Adipose tissue (tissue), 3 donors: ENCODE data around the gene VANGL2. TPM values are rescaled to one million over a fixed set of nuclear protein-coding genes. Genes with fewer than 3 reads are reported as not detected.

Source experiments
- H3K27ac ChIP-seq: one replicate; pipeline ENCODE4 v1.5.1; 2013; ENCODE audit warnings: low read depth, low read length
- whole genome bisulfite sequencing, 3 donors: extraction: QIAGEN DNeasy Blood & Tissue Kit; methylation state at CpG; one replicate each; pipeline ENCODE4 v1.1.7; 2013; 5-methylcytosine and 5-hydroxymethylcytosine counted together
- polyA plus RNA-seq, 3 donors: library from polyadenylated mRNA; stranded (reverse); fragments of 200-250 nt; gene quantifications; one replicate each; pipeline ENCODE4 v1.2.3, GENCODE V29; 2013
- donor health status: healthy with polysubstance abuse.
- donor health status: Bipolar disorder and iron deficiency.
- donor health status: healthy.

VANGL2 gene
- polyA plus RNA-seq, 3 donors, result 0.58 to 1.9 (median 1.2) TPM

- H3K27ac ChIP-seq, result no peak overlapping the region
- WGBS, 3 donors, result 2 to 6% (median 5%) methylated on average over 53 to 55 of the region's 55 CpGs
Measured at GRCh38 chr1:160400646-160401486, 502 bp downstream of the VANGL2 start.

GRCh38 chr1:160401487-160401805 lies 1.1 kb downstream of the VANGL2 start:
- WGBS, 3 donors, result 51 to 63% (median 55%) methylated on average over 7 of the region's 7 CpGs
- no peak overlapping the region for H3K27ac ChIP-seq

GRCh38 chr1:160402001-160402795 lies 1.8 kb downstream of the VANGL2 start:
- no peak overlapping the region for H3K27ac ChIP-seq

GRCh38 chr1:160403244-160403643 lies 2.9 kb downstream of the VANGL2 start:
- whole genome bisulfite sequencing, 3 donors, result 45 to 79% (median 53%) methylated on average over 3 of the region's 3 CpGs
- no peak overlapping the region for H3K27ac ChIP-seq

More at GRCh38 chr1:160402001-160402795, 1.8 kb downstream of the VANGL2 start:
- 55 to 65% (median 56%) methylated on average over 9 of the region's 9 CpGs for WGBS, 3 donors

- 92 to 98% (median 96%) methylated on average over 3 of the region's 3 CpGs for WGBS, 3 donors
- H3K27ac ChIP-seq, result no peak overlapping the region
Measured at GRCh38 chr1:160404094-160404493, 3.7 kb downstream of the VANGL2 start.

GRCh38 chr1:160405331-160405877 lies 5.0 kb downstream of the VANGL2 start:
- 80 to 97% (median 84%) methylated on average over 2 of the region's 2 CpGs for WGBS, 3 donors
- no peak overlapping the region for H3K27ac ChIP-seq

- 86 to 90% (median 88%) methylated on average over 14 to 15 of the region's 15 CpGs for WGBS, 3 donors
- no peak overlapping the region for H3K27ac ChIP-seq
Measured at GRCh38 chr1:160406131-160406968, 6.0 kb downstream of the VANGL2 start.

GRCh38 chr1:160407839-160408801 lies 7.8 kb downstream of the VANGL2 start:
- WGBS, 3 donors, result 82 to 87% (median 85%) methylated on average over 12 of the region's 12 CpGs
- no peak overlapping the region for H3K27ac ChIP-seq

GRCh38 chr1:160408864-160409263 lies 8.5 kb downstream of the VANGL2 start:
- H3K27ac ChIP-seq, result no peak overlapping the region
- 83 to 89% (median 87%) methylated on average over 4 of the region's 4 CpGs for WGBS, 3 donors

GRCh38 chr1:160409486-160409885 lies 9.1 kb downstream of the VANGL2 start:
- WGBS, 3 donors, result 78 to 88% (median 86%) methylated on average over 5 of the region's 5 CpGs
- no peak overlapping the region for H3K27ac ChIP-seq

- no peak overlapping the region for H3K27ac ChIP-seq
- WGBS, 3 donors, result 58 to 74% (median 67%) methylated on average over 18 to 19 of the region's 19 CpGs
Measured at GRCh38 chr1:160410406-160411005, 10.1 kb downstream of the VANGL2 start.

- no peak overlapping the region for H3K27ac ChIP-seq
- 57 to 67% (median 65%) methylated on average over 6 of the region's 6 CpGs for WGBS, 3 donors
Measured at GRCh38 chr1:160411271-160412027, 11.1 kb downstream of the VANGL2 start.

- H3K27ac ChIP-seq, result no peak overlapping the region
- 78 to 95% (median 89%) methylated on average over 3 of the region's 3 CpGs for WGBS, 3 donors
Measured at GRCh38 chr1:160412028-160412362, 11.6 kb downstream of the VANGL2 start.

- 83 to 87% (median 84%) methylated on average over 3 of the region's 3 CpGs for WGBS, 3 donors
- H3K27ac ChIP-seq, result no peak overlapping the region
Measured at GRCh38 chr1:160413716-160414115, 13.4 kb downstream of the VANGL2 start.

GRCh38 chr1:160414881-160415280 lies 14.5 kb downstream of the VANGL2 start:
- H3K27ac ChIP-seq, result no peak overlapping the region
- 86 to 96% (median 94%) methylated on average over 1 to 2 of the region's 2 CpGs for WGBS, 3 donors

- H3K27ac ChIP-seq, result no peak overlapping the region
- 94 to 95% (median 94%) methylated on average over 29 of the region's 29 CpGs for WGBS, 3 donors
Measured at GRCh38 chr1:160415696-160416290, 15.4 kb downstream of the VANGL2 start.
